ENCODE measurements around the gene CCDC141. TPM values are rescaled to one million over a fixed set of nuclear protein-coding genes. Genes with fewer than 3 reads are reported as not detected.

Gene CCDC141
- total RNA-seq, 1 donor from 2014 or later = 39.1 TPM

- DNase-seq = no peak
Measured at GRCh38 chr2:178910005-178910404, 139.9 kb downstream of the CCDC141 start.

DNA sequence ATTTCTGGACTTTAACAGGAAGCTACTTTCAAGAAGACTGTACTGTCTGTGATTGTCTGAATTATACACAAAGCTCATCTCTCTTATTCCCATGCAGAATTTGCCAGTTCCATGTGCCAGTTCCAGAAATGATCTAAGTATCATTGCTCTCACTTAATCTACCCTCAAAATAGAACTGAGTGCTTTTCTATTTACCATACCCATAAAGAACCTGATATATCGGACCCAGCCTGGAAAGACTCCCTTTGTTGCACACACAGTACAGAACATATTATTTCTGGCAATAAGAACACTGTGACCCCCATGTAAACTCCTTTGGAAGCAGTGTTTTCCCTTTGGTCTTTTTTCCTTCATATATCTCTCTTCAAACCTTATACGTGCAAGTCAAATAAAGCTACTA is 140.4 kb downstream of the CCDC141 start:
- DNase-seq = peak; percentile 43

DNA sequence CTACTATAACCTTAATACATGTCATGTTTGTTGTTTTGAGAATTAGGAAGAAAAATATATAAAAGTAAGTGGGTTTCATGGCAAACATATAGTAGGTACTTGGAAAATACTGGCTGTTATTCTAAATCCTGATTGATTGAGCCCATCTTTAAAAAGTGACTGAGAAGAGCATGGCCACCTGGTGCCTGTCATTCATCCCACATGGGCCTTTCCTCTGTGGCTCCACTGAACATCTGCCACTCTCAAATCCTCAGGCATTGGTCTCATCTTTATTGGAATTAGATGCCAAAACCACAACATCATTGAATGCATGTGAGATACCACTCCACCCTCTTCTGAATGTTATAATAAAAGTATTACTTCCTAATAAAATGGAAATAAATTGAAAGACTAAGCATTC is 141.1 kb downstream of the CCDC141 start:
- DNase-seq = peak; percentile 85

DNA sequence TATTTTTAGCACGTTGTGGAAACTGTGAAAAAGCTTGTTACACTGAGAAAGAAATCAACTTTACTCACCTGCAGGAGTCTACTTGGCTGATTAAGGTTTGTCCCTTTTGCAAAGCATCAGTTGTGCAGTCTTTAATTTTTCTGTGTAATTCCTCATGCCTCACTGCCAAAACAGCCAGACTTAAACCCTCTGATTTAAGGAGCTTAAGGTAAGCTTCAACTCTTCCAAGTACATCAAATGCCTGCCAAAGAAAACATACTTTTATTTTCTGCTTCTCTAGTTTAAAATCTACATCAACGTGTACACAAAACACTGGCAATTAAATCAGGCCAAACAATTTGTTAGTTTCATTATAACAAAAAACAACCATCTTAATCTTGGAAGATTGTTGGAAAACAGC is 144.7 kb downstream of the CCDC141 start:
- DNase-seq = no peak

DNA sequence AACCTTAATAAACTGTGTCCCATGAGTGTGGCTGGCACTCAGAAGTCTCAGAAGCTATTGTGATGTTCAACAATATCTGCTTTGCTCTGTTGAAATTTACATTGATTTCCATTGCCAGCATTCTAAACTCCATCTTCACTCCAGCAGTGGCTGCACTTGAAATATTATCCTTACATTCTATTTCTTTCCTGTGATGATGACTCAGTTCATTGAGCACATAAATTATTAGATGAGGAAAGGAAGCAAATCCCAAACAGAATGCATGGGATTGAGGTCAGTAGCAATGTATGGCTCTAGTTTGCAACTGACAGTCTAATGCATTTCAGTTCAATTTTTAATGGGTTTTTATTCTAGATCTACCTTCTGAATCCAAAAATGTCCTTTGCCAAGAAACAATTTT is 150.3 kb downstream of the CCDC141 start:
- no peak for DNase-seq

DNA sequence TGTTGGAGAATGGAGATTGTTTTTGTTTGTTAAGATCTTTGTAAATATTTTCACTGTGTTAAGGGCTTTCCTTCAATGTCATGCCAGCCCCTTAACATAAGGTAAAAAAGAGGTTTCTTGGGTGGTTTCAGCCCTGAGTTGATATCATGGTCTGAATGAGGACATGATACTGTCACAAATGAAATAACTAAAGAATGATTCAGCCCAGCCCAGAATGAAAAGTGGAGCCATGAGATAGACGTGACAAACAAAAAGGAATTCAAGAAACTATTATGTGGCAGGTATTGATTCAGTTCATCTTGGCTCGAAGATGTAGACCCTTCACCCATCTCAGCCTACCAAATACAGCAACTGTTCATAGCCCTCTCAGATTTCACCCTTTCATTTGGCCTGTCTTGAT is 154.1 kb downstream of the CCDC141 start:
- no peak for DNase-seq

DNA sequence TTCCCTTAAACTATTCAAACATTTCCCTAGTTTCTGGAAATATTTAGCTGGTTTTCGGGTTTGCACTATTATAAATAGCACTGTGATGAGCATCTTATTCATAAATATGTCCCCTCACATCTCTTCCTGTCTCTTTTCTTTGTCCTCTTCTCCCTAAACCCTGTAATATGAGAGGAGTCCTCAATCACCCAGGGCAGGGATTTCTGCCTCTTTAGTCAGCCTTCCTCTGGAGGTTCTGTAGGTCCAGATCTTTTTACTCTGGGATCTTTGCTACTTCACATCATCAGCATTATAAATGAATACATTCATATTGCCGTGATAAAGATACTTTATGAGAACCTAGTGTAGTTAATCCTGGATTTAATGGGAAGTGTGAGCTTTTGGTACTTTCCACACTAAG is 154.8 kb downstream of the CCDC141 start:
- DNase-seq = no peak

GRCh38 chr2:178892751-178893625 is 156.9 kb downstream of the CCDC141 start:
- no peak for DNase-seq

DNA sequence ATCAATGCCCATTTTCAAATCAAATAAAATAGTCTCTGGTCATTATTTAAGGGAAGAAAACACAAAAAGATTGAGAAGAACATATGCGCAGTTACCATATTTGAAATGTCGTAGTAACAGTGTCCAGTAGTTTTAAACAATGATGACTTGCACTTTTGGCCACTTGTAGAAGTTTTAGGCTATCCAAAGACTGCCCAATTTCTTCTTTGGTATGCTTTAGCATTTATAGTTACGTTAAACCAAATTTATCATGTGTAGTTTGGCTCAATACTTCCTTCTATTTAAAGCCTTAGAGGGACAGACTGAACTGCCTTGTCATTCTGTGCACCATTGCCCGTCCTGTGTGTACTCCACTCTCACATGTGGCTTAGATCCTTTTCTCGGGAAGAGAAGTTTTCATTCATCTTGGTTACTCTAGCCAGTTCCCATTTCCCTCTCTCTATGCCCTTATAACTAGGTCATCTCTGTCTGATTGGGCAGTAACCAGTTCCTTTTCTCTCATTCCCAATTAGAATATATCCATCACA is 157.9 kb downstream of the CCDC141 start:
- DNase-seq = no peak

DNA sequence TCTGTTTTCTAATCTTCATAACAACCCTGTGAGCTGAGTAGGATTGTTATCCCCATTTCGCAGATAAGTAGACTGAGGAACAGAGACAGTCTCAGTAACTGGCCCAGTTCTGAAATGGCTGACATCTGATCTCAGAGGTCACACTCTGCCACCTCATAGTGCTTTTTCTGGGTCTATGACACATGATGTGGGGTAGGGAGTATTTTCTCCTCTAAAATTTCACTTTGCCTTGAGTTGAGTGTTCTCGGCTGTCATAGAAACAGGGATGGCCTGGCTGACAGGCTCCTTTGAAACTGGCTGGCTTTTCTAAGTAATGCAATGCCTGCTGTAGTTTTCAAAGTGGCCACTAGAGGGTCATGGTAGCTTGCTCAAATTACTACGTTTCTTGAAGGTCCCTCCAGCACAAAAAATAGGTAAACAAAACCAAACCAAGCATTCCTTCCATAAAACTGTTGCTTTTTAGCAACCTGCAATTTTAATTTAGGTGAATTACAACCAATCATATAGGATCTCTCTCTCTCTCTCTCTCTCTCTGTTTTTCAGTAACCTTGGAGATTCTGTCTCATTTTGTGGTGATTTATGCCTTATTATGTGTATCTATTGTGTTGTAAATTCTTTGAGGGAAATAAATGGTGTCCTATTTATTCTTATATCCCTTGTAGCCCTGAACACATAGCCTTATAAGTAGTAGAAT is 158.5 kb downstream of the CCDC141 start:
- peak; percentile 88 for DNase-seq

DNA sequence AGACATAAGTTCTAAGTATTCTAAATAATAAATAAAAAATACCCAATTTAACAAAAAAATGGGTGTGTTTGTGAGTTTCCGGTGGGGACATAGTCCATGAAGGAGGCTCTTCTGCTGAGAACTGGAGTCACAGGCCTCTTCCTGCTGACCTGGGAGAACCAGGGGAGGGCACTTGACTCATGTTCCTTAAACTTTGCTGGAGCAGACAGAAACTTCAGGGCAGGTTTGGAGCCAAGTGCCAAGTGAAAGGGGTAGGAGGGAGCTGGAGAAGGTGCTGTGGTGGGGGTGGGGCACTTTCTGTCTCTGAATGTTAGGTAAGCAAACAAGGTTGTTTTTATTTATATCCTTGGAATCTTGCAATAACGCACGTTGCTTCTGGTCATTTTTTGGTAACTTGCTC is 163.9 kb downstream of the CCDC141 start:
- DNase-seq = no peak

GRCh38 chr2:178884440-178884839 is 165.5 kb downstream of the CCDC141 start:
- no peak for DNase-seq

- DNase-seq = no peak
Measured at GRCh38 chr2:178882666-178883440, 167.1 kb downstream of the CCDC141 start.

DNA sequence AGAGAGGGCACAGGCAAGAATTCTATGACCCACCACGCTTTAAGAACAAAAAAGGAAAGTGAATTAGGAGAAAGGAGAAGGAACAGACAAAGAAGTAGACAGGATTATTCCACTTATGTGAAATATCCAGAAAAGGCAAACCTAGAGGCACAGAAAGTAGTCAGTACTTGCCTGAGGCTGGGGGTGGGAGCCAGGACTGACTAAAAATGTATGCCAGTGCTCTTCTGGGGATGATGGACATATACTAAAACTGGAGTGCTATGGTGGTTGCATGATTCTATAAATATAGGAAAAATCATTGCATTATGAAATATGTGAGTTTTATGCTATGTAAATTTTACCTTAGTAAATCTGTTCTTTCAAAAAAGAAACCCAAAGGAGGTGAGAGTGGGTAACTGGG is 168.9 kb downstream of the CCDC141 start:
- DNase-seq = no peak

DNA sequence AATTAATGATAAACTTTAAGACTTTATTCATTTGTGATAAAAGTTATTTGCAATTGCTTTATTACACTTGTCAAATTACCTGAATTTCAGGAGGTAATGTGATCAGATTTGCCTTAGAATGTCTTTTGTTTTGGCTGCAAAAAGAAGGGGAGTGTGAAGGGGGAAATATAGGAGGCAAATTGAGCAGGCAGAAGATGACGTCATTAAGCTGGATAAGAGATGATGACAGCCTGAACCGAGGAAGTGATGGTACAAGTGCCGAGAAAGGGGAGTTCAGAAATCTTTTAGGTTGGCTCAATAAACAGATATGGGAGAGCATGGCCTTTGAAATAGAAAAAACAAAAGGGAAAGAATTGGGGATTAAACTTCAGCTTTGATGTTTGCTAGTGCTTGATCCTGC is 169.7 kb downstream of the CCDC141 start:
- no peak for DNase-seq

- no peak for DNase-seq
Measured at GRCh38 chr2:178877874-178878273, 172.1 kb downstream of the CCDC141 start.

GRCh38 chr2:178874529-178875240 is 175.3 kb downstream of the CCDC141 start:
- DNase-seq = no peak

- DNase-seq = no peak
Measured at GRCh38 chr2:178873912-178874311, 176.0 kb downstream of the CCDC141 start.

GRCh38 chr2:178871536-178871935 is 178.4 kb downstream of the CCDC141 start:
- DNase-seq = no peak

DNA sequence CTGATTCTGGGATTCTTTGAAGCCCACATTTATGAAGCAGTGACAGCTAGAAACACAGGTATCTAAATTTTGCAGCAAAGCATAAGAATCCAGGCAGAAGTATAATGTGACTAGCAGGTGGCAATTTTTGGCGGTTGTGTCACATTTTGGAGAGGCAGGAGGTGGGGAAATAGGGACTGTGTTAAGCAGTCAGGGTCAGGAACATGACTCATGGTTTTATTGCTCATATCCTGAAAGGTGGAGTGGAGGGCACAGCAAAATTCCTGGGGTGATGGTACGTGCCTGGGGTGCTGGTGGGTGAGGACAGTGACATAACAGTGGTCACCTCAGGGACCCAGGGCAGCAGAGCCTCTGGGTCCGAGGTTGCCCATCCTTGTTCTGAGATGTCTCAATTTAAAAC is 179.2 kb downstream of the CCDC141 start:
- DNase-seq = no peak

GRCh38 chr2:178865999-178866398 is 183.9 kb downstream of the CCDC141 start:
- no peak for DNase-seq

All from tongue (tissue), 2 donors.